ENCODE data around the gene P2RY2.
"Not testable (repeated sequence)": the region's sequence is repeated elsewhere in the genome, so short reads cannot be mapped to it uniquely, and the experiment has no call there.

P2RY2 gene

GRCh38 chr11:73196576-73196975 is 21.5 kb upstream of the P2RY2 start:
- no peak for TF ChIP-seq CTCF (IDR thresholded peaks at IDR 0.05; ENCODE audit: control insufficient read depth, insufficient read depth, low read depth, low read length, missing control alignments)
- H3K4me3 ChIP-seq (ENCODE audit: control insufficient read depth, low read depth, low read length) = no peak overlapping the region
- no peak for DNase-seq (ENCODE audit: low read depth)

- no peak overlapping the region for H3K4me3 ChIP-seq (ENCODE audit: control insufficient read depth, low read depth, low read length)
- DNase-seq (ENCODE audit: low read depth) = no peak
- TF ChIP-seq CTCF (IDR thresholded peaks at IDR 0.05; ENCODE audit: control insufficient read depth, insufficient read depth, low read depth, low read length, missing control alignments) = no peak
Measured at GRCh38 chr11:73197348-73197747, 20.7 kb upstream of the P2RY2 start.

- not testable (repeated sequence) for DNase-seq (ENCODE audit: low read depth); H3K4me3 ChIP-seq (ENCODE audit: control insufficient read depth, low read depth, low read length)
Measured at GRCh38 chr11:73197787-73198186, 20.3 kb upstream of the P2RY2 start.

GRCh38 chr11:73198677-73199076 is 19.4 kb upstream of the P2RY2 start:
- TF ChIP-seq CTCF (IDR thresholded peaks at IDR 0.05; ENCODE audit: control insufficient read depth, insufficient read depth, low read depth, low read length, missing control alignments) = no peak
- DNase-seq (ENCODE audit: low read depth) = no peak
- H3K4me3 ChIP-seq (ENCODE audit: control insufficient read depth, low read depth, low read length) = no peak overlapping the region

GRCh38 chr11:73199446-73199845 is 18.6 kb upstream of the P2RY2 start:
- no peak for TF ChIP-seq CTCF (IDR thresholded peaks at IDR 0.05; ENCODE audit: control insufficient read depth, insufficient read depth, low read depth, low read length, missing control alignments)
- DNase-seq (ENCODE audit: low read depth) = no peak
- H3K4me3 ChIP-seq (ENCODE audit: control insufficient read depth, low read depth, low read length) = no peak overlapping the region

- TF ChIP-seq CTCF (IDR thresholded peaks at IDR 0.05; ENCODE audit: control insufficient read depth, insufficient read depth, low read depth, low read length, missing control alignments) = no peak
- no peak for DNase-seq (ENCODE audit: low read depth)
- H3K4me3 ChIP-seq (ENCODE audit: control insufficient read depth, low read depth, low read length) = no peak overlapping the region
Measured at GRCh38 chr11:73200256-73200655, 17.8 kb upstream of the P2RY2 start.

- H3K4me3 ChIP-seq (ENCODE audit: control insufficient read depth, low read depth, low read length) = no peak overlapping the region
- DNase-seq (ENCODE audit: low read depth) = no peak
- TF ChIP-seq CTCF (IDR thresholded peaks at IDR 0.05; ENCODE audit: control insufficient read depth, insufficient read depth, low read depth, low read length, missing control alignments) = no peak
Measured at GRCh38 chr11:73201249-73201648, 16.8 kb upstream of the P2RY2 start.

All from AG09309 (cell line).